ENCODE results near the gene LRP1B.

- no peak for TF ChIP-seq EZH2 (IDR thresholded peaks at IDR 0.05; ENCODE audit: insufficient read depth, poor library complexity, severe bottlenecking)
- TF ChIP-seq EZH2phosphoT487 (IDR thresholded peaks at IDR 0.05; ENCODE audit: insufficient read depth, low read depth): no peak
Measured at GRCh38 chr2:140440815-140441214, 1690.0 kb downstream of the LRP1B start.
